GM18519 (cell line): ENCODE data around the gene USP9X.
"Not testable (repeated sequence)": the region's sequence is repeated elsewhere in the genome, so short reads cannot be mapped to it uniquely, and the experiment has no call there.

ENCODE experiments used
- ATAC-seq: cut with Tn5 transposase; IDR thresholded peaks from one replicate; pipeline ENCODE4 v1.9.1; 2021; ENCODE audit warnings: mild to moderate bottlenecking, moderate library complexity; ENCODE audit not compliant: unreplicated experiment, low FRiP score

USP9X gene

DNA sequence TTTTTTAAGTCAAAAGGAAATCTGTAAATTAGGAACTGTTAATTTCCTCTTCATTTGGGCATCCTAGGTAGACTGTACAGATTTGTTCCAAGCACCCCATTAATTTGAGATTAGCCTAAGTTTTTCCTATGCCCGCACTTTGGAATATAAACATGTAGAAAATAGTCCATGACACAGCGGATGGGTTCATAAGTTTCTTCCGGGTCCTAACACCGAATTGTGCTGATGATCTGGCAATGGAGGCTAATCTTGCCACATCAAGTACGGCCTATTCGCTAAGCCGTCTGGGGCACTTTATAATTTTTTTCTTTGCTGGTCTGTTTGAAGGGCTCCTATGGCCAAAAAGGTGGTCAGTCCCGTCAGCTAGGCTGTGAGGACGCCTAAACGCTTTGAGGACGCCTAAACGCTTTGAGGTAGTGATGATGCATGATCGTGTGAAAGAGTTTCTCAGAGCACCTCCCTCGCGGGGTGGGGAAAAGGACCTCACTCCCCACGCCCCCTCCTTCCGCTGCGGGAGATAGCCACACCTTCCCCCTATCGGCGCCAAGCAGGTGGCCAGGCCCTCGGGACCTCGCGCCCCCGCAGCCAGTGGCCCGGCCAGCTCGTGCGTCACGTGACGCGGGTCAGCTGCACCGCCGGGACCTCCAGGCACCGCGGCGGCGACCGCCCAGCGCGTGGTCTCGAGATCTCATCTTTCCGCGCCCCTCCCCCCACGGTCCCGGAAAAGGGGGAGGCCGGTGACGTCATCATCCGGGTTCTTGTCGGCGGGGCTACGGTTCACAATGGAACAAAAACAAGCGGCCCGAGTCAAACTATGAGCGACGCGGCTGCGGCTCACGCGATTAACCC is 977 bp upstream of the USP9X start:
- ATAC-seq = peak; percentile 63

DNA sequence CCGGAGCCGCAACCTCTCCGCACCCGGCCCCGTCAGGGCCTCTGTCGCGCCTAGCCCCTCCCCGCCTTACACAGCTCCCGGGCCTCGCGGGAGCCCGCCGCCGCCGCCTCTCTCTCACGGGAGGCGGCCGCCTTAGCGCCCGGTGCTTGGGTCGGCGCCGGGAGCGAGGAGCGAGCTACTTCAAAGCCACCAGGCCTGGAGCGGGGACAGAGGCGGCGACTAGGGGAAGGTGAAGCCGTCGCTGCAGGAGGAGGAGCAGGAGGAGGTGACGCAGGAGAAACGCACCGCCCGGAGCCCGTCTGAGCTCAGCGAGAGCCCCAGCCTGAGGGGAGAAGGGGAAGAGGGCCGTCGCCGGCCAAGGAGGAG is 250 bp downstream of the USP9X start:
- peak; percentile 15 for ATAC-seq

GRCh38 chrX:41085878-41086626 is 807 bp downstream of the USP9X start:
- no peak for ATAC-seq

DNA sequence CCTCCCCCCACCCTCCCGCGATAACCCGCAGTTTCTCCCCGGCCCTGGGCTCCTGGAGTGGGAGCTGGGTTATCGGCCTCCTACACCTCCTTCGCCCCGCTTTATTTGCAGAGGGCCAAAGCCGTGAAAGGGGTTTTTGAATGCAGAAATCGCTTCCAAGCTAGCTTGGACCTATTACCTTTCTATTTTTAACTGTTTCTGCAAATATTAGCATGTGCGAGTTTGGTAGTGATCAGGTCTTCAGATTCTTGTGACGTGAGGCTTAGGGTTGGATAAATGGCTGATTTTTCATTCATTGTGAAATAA is 1.3 kb downstream of the USP9X start:
- no peak for ATAC-seq

DNA sequence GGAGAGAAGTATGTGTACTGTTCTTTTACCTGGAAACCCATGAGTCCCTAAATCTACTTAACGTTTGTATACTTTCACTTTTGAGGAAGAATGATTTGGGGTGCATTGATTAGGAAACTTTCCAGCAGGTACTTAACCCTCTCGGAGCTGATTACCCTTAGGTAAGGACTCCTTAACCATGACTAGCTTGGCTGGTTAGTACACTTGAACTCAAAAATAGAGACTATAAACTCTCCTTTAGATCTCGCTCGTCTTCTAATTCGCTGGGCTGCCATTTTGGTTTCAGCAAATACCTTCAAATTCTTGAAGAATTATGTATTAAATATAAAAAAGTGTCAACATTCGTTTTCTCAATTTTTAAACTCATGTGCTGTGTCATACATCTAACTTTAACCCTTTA is 2.0 kb downstream of the USP9X start:
- no peak for ATAC-seq

- no peak for ATAC-seq
Measured at GRCh38 chrX:41090568-41091238, 5.5 kb downstream of the USP9X start.

DNA sequence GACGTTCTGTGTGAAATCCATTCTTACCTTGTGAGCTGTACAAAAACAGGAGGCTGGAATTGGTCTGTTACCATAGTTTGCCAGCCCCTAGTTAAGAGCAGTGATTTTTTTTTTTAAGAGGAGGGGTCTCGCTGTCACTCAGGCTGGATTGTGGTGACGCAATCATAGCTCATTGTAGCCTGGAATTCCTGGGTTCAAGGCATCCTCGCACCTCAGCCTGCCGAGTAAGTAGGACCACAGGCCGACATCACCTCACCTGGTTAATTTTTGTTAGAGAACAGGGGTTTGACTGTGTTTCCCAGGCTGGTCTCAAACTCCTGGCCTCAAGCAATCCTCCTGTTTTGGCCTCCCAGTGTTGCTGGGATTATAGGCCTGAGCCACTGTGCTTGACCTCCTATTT is 7.5 kb downstream of the USP9X start:
- ATAC-seq = no peak

- no peak for ATAC-seq
Measured at GRCh38 chrX:41095174-41095573, 9.9 kb downstream of the USP9X start.

DNA sequence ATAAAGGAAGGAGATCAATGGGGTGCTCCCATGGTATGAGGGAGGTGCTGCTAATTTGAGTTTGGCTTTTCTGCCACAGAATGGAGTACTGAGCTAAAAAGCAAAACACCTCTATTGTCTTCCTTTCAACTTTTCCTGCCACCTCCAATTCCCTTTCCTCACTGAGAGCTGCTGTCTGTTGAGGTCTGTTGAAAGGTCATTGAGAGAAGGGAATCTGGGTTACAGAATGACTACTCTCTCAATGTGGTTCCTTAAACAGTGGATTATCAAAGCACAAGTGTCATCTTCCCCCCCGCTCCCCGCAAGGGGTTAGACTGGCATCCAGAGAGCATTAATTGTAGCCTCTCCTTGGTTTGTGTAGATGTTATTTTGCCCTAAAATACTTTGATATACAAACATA is 10.7 kb downstream of the USP9X start:
- no peak for ATAC-seq

DNA sequence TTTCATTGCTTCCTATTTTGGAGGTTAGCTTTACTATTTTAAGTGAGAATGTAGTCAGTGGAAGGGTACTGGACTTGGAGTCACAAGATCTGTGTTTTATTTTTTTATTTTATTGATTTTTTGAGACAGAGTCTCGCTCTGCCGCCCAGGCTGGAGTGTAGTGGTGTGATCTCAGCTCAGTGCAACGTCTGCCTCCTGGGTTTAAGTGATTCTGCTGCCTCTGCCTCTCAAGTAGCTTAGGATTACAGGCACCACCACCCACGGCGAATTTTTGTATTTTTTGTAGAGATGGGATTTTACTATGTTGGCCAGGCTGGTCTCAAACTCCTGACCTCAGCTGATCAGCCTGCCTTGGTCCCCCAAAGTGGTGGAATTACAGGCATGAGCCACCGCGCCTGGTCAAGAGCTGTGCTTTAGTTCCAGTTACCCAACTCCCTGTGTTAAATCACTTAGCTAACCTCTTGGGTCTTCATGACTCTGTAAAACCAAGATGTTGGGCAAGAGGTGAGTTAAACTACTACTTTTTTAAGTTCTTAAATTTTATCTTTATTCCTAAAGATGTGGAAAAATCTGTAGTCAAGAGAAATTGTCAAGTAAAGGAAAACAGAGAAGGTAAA is 11.2 kb downstream of the USP9X start:
- no peak for ATAC-seq

DNA sequence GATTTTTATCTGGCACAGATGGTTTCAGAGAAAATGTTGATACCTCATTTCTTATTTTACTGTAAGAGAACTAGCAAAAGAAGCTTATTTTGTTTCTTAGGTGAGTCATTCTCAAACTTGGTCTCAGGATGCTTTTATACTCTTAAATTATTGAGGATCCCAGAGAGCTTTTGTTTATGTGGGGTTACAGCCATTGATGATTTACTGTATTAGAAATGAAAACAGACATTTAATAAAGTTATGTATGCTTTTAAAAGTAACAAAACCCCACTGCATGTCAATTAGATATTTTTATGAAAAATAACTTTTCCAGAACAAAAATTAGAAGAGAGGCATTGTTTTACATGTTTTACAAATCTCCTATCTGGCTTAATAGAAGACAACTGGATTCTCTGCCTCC is 12.1 kb downstream of the USP9X start:
- no peak for ATAC-seq

- ATAC-seq = no peak
Measured at GRCh38 chrX:41100200-41100599, 15.0 kb downstream of the USP9X start.

GRCh38 chrX:41100819-41101218 is 15.6 kb downstream of the USP9X start:
- no peak for ATAC-seq

DNA sequence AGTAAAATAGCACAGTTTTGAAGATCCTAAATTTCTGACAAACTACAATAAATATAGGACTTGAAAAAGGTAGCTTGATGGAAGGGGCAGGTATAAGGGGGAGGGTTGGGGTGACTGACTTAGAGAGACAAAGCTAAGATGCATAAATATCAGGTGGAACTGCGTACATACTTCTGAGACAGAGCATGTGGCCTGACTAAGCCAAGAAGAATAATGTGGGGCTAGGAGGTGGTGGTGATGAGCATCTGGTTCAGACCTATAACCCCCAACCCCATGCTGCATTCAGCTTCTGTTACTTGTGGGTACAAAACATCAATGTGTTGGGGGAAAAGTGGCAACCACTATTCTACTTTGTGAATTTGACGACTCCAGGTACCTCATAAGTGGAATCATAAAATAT is 19.8 kb downstream of the USP9X start:
- no peak for ATAC-seq

- ATAC-seq = not testable (repeated sequence)
Measured at GRCh38 chrX:41106257-41106656, 21.0 kb downstream of the USP9X start.

GRCh38 chrX:41108007-41108406 is 22.8 kb downstream of the USP9X start:
- no peak for ATAC-seq

- no peak for ATAC-seq
Measured at GRCh38 chrX:41108463-41109205, 23.4 kb downstream of the USP9X start.

DNA sequence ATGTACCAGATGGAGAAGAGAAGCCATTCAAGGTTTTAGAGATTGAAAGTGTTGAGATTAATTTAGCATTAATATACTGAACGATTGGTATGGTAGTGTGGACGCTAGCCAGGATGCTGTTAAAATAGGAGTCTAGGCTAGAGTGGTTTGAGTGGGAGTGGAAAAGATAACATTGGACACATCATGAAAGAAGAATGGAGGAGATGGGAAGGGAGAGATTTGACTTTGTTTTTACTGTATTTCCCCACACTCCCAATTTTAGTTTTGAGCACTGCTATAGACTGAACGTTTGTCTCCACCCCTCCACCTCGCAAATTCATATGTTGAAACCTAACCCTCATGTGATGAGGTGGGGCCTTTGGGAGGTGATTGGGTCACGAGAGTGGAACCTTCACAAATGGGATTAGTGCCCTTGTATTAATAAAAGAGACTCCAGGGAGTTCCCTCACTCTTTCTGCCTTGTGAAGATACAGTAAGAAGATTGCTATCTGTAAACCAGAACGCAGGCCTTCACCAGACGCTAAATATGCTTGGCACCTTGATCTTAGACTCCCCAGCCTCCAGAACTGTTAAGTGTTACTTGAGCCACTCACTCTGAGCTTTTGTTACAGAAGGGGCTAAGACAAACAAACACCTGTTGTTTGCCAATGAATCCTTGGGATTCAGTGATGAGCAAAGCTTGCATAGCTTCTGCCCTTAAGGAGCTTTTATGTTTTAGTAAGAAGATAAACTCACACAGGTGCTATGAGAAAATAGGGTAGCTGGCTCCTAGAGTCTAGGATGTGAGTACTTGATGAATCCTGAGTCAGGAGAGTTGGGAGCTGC is 25.8 kb downstream of the USP9X start:
- ATAC-seq = no peak

GRCh38 chrX:41115104-41115425 is 29.8 kb downstream of the USP9X start:
- not testable (repeated sequence) for ATAC-seq

- ATAC-seq = peak; percentile 83
Measured at GRCh38 chrX:41116948-41117347, 31.7 kb downstream of the USP9X start.
